IPS-11a (cell line): ENCODE measurements around the gene HSP90AA1.
"Not testable (repeated sequence)": the region's sequence is repeated elsewhere in the genome, so short reads cannot be mapped to it uniquely, and the experiment has no call there.

Experiments used
- H3K4me3 ChIP-seq: one replicate; pipeline ENCODE4 v1.5.1; 2013; ENCODE audit warnings: low read depth, low read length, control low read depth

The HSP90AA1 gene

DNA sequence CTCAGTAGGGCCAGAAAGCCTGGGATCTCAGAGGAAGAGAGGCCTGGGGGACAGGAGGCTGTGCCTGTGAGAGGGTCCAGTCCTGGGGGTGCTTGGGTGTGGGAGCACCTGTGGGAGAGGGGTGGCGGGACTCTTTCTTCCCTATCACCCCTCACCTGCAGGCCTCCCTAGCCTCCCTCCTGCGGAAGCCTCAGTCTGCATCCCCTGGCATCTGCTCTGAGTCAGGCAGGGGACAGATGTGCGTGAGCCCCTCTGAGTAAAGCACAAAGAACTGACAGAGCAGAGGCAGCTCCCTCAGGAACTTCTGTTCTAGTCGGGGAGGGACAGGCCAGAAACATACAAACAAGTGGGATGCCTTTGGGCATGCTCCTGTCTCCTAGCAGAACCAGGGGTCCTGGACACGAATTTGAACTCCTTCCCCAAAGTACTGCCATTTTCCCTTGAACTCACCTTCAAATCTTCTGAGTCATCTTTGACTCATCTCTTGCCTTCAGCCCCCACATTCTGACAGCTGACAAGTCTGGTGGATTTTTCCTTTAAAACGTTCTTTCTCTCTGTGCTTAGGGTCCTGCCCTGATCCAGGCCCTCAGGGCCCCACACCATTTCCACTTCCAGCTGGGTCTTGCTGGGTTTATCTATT is 8.5 kb upstream of the HSP90AA1 start:
- H3K4me3 ChIP-seq = no peak overlapping the region

DNA sequence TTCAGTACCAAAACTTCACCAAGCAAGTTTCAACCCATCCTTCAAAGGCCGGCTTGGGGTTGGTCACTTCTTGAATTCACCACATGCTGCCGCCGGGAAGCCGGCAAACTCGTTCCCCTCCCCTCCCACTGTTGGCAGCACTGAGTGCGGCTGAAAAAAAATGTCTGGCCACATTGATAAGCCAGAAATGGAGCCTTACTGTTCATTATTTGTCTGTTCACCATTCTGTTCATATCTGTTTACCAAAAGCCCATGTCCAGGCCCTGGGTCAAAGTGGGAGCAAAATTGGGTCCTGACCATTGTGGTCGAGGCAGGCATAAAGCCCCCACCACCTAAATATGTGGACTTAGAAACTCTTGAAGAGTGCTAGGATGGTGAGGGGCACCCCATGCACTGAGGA is 7.3 kb upstream of the HSP90AA1 start:
- H3K4me3 ChIP-seq = no peak overlapping the region

DNA sequence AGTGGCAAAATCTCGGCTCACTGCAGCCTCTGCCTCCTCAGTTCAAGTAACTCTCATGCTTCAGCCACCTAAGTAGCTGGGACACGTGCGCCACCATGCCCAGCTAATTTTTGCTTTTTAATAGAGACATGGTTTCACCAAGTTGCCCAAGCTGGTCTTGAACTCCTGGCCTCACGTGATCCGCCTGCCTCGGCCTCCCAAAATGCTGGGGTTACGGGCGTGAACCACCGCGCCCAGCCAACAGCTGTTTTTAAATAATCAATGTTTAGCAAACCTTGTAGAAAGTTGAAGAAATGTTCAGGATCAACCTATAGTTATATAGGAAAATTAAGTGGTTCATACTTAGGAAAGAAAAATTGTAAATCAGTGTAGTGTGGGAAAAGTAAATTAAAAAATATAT is 6.0 kb upstream of the HSP90AA1 start:
- H3K4me3 ChIP-seq = no peak overlapping the region

DNA sequence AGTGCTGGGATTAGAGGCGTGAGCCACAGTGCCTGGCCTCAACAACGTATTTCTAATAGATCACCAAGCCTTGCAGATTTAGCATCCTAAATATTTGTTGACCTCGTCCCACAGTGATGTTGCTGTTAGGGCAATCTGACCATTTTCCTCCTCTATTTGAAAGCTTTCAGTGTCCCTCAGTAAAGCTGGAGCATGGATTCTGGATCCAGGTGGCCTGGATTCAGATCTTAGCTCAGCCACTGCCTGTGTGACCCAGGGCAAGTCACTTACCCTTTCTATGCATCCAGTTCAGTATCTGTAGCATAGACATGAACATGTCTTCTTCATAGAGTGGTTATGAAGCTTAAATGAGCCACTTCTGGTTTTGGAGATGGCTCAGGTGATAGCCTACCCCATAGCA is 3.9 kb upstream of the HSP90AA1 start:
- no peak overlapping the region for H3K4me3 ChIP-seq

DNA sequence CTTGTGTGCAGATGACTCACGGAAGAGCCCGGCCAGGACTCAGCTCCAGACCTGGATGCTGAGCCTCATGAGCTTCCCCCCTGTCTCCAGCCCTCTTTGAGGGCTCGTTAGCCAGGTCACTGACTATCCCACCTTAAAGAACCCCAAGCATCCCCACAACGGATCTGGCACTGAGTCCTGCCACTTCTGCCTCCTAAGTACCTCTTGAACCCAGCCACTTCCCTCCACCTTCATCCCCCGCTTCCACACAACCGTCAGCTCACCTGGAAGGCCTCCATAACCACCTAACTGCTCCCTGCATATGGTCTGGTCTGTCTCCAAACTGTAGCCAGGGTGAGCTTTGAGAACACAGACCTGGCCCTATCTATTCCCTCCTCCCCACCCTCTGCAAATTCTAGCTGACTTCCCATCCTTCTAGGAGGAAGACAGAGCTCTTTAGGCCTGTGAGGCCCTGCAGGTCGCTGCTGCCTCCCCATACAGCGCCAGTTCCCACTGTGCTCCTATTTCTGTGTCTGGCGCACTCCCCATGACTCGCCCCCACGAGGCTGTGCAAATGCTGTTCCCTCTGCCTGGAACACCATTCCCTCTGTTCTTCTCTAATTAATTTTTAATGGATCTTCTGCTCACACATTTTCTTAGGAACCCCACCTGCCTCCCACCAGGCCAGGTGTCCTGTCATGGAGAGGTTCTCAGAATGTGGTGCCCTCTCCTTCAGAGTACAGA is 2.9 kb upstream of the HSP90AA1 start:
- no peak overlapping the region for H3K4me3 ChIP-seq

DNA sequence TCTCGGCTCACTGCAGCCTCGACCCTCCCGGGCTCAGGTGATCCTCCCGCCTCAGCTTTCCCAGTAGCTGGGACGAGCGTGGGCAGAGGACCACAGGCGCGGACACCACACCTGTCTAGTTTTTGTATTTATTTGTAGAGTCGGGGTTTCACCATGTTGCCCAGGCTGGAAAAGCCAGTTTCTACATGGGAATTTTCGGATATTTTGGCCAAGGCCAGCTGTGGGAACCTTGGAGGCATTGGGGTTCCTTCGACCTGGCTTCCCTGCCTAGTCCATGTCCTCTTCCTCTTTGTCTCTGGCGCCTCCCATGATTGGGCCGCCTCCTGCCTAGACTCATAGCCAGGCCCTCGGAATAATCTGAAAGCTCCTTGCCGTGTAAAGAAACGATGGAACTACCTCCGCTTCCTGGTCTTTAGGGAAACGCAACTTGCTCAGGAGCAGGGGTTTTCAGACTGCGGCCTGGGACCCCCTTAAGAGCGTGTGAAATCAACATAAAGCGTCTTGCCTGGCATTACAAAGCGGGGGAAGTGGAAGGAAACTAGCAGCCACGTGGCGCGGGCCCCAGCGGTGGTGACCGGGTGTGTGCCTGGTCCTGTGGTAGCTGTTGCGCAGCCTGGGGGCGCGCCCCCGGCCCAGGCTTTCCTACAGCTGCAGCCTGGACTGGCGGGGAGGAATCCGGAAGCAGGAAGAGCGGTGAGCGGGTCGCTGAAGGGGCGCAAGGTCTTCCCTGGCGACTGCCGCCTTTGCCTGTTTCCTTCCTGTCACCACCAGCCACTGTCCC is 1.4 kb upstream of the HSP90AA1 start:
- H3K4me3 ChIP-seq = peak overlapping the region; percentile 67

DNA sequence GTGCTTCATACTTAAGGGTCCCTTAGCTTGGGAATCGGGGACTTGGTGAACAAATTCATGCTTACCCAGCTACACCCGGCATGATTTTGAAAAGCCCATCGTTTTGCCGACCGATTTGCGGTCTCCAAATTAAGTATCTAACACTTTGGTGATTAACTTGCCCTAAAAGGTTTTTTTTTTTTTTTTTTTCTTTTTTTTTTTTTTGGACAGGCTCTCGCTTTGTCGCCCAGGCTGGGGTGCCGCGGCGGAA is 843 bp upstream of the HSP90AA1 start:
- peak overlapping the region; percentile 67 for H3K4me3 ChIP-seq

DNA sequence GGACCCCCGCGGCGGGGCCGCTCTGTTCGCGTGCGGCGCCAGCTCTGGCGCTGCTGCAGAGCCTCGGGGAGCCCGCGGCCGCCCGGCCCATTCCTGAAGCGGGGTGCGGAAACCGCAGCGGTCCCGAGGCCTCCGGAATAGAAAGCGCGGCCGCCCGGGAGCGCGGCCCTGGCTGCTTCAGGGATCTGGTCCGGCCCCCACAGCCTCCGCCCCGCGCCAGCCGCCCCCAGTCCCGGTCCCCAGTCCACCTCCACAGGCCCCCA is 204 bp downstream of the HSP90AA1 start:
- peak overlapping the region; percentile 79 for H3K4me3 ChIP-seq

DNA sequence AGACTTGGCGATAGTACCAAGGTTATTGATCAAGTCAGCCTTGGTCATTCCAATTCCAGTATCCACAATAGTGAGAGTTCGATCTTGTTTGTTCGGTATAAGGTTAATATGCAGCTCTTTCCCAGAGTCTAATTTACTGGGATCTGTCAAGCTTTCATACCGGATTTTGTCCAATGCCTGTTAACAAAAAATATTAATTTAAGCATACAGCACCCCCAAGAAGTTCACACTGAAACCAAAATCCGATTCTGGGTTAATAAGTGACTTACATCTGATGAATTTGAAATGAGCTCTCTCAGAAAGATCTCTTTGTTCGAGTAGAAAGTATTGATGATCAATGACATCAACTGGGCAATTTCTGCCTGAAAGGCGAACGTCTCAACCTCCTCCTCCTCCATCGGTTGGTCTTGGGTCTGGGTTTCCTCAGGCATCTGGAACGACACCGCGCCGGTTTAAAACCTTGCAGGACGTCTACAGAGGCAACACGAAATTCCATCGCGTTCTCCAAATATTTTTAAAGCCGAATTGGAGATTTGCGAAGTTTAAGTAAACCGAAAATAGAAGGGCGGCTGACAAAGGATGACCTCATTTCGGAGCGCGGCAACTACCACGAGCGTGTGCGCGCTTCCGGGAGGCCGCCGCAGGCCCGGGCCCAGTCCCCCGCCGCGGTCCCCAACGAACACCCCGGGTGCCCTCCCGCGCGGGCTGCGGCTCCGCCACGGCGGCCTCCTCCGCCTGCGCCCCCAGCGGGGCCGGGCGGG is 716 bp downstream of the HSP90AA1 start:
- H3K4me3 ChIP-seq = peak overlapping the region; percentile 79

DNA sequence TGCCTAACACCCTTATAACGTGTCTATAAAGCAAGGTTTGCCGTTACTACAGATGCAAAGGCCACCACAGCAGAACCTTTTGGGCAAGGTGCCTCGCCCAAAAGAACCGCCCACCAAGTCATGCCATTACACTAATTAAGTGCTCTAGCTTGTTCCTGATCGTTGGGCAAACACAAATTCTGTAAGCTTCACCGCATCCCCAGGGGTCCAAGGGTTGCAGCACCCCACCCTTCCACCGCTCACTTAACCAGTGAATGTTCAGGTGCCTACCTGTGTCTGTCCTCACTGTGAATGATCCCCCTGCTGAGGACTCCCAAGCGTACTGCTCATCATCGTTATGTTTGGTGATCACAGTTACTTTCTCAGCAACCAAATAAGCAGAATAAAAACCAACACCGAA is 1.4 kb downstream of the HSP90AA1 start:
- peak overlapping the region; percentile 79 for H3K4me3 ChIP-seq

DNA sequence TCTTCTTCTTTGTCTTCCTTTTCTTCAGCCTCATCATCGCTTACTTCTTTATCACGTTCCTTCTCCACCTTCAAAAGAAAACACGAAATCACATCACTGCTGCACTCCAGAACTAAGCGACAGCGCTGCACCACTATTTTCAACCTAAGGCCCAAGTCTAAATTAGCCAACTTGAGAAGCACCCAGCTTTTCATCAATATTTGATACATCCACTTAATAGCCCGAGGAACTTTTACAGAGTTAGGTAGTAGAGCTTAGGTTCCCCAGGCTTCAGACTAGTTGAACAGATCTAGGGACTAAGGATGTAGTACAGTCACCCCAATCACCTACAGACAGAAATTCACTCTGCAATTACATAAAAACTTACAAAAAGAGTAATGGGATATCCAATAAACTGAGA is 1.9 kb downstream of the HSP90AA1 start:
- no peak overlapping the region for H3K4me3 ChIP-seq

DNA sequence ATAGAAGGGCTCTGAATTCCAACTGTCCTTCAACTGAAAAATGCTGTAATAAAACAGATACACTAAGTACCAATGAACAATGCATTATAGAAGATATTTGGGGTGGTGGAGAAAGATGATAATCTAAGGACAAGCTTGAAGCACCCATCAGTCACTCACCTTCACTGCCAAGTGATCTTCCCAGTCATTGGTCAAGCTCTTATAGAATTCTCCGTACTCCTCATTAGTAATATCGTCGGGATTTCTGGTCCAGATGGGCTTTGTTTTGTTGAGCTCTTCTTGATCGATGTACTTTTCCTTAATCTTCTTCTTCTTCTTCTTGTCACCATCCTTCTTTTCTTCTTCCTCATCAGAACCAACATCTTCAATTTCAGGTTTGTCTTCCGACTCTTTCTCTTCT is 2.3 kb downstream of the HSP90AA1 start:
- not testable (repeated sequence) for H3K4me3 ChIP-seq

DNA sequence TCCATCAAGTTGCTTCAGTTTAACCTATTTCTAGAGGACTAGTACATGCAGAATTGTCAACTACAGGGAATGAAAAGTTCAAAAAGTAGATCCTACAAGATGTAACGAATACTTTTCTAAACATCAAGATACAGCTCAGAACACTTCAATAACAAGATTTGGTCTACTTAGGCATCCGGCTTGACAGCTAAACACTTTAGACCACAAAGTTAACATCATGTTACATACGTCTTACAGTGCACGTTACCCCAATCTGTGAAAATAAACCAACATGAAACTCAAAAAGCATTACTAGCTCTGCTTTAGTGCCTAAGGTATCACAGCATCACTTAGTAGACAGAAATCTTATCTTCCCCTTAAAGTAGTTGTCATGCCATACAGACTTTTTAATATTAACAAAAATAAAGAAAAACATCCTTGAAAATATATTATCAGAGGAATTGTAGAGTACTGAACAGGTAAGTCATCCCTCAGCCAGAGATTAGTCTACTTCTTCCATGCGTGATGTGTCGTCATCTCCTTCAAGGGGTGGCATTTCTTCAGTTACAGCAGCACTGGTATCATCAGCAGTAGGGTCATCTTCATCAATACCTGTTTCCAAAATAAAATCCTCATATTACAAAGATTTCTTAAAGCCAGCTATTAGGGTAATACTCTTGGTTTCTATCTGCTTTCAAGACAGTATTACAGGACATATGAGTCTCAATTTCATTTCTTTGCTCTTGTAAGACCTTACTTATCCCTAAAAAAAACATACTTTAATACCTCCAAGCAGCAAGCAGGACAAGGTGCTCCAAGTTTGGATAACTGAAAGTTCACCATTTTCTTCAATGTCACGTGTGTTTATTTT is 5.4 kb downstream of the HSP90AA1 start:
- H3K4me3 ChIP-seq = no peak overlapping the region

DNA sequence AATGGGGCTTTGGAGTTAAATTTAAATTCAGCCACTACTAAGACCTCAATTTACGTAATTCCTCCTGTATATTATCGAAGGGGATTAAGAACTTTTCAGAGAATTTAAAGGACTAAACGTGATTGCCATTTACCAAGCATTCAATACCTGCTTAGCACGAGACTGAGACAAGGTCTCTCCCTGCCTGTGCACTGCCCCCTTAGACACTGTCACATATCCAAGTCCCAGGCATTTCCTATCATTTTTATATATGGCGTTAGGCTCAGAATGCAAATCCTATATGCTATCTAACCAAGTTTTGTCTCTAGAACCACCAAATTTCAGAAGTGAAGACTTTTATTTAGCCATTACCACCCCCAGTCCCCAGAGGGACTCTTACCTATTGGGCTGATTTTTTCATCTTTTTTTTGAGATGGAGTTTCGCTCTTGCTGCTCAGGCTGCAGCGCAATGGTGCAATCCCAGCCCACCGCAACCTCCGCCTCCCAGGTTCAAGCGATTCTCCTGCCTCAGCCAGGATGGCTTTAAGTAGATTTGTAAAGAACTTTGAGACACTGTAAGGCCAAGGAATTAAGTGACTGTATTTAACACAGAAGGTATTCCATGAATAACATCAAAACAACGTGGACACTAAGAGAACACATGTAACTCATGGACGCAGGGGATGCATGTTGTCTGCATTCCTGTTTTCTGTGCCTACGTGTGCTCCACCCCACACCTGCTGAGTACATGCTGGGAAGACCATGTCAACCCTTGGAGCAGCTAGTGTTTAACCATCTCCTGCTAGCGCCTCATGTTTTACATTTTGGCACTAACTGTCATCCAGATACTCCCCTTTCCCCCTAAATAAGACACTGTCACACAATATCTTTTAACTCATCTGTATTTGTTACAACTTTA is 6.4 kb downstream of the HSP90AA1 start:
- no peak overlapping the region for H3K4me3 ChIP-seq

DNA sequence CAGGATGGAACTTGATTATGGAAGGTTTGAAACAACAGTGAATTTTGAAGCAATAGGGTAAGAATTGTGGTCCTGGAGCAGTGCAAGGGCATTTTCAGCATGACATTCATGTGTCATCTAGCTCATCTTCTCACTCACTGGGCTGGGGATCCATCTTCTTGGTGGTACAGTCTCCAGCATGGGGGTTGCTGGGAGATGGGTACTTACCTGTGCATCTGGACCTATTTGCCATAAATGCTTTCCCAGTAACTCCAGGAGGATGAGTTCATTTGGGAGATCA is 7.2 kb downstream of the HSP90AA1 start:
- no peak overlapping the region for H3K4me3 ChIP-seq

DNA sequence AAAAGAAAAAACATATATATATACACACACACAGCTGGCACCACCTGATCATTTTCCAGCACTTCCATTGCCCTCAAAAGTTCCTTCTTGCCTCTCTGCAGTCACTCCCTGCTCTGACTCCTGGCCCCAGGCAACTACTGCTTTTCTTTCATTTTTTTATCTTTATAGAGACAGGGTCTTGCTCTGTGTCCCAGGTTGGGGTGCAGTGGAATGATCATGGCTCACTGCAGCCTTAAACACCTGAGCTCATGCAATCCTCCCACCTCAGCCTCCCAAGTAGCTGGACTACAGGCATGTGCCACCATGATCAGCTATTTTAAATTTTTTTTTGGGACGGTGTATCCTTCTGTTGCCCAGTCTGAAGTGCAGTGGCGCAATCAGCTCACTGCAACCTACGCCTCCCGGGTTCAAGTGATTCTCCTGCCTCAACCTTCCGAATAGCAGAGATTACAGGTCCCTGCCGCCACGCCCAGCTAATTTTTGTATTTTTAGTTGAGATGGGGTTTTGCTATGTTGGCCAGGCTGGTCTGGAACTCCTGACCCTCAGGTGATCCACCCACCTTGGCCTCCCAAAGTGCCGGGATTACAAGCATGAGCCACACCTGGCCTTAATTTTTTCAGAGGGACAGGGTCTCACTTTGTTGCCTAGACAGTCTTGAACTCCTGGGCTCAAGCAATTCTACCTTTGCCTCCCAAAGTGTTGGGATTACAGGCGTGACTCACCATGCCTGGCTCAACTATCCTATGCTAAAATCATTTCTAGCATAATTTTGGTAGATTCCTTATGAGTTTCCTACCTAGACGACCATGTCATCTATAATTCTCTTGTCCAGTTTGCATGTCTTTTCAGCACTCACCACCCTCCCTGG is 7.8 kb downstream of the HSP90AA1 start:
- no peak overlapping the region for H3K4me3 ChIP-seq

DNA sequence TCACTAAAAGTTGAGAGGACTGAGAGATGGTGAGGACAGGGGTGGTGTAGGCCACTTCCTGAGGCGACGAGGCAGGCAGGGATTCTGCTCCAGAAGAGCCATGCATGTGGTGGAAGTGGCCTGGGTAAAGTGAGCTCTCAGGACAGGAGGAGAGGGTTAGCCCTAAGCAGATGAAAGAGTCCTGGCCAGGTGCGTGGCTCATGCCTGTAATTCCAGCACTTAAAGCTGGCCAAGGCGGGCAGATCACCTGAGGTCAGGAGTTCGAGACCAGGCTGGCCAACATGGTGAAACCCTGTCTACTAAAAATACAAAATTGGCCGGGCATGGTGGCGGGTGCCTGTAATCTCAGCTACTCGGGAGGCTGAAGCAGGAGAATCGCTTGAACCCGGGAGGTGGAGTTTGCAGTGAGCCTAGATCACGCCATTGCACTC is 8.5 kb downstream of the HSP90AA1 start:
- not testable (repeated sequence) for H3K4me3 ChIP-seq

DNA sequence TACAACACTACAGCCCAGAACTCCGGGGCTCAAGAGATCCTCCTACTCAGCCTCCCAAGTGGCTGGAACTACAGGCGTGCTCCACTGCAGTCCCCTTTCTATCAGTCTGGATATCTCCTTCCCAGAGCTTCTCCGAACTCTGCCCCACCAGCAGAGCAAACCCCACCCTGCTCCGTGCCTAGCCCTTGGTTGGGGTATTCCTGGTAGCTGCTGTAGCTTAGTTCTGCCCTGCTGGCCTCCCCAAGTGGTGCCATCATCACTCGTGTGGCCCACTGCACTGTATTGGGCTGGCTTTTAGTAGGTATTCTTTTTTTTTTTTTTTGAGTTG is 9.5 kb downstream of the HSP90AA1 start:
- no peak overlapping the region for H3K4me3 ChIP-seq

DNA sequence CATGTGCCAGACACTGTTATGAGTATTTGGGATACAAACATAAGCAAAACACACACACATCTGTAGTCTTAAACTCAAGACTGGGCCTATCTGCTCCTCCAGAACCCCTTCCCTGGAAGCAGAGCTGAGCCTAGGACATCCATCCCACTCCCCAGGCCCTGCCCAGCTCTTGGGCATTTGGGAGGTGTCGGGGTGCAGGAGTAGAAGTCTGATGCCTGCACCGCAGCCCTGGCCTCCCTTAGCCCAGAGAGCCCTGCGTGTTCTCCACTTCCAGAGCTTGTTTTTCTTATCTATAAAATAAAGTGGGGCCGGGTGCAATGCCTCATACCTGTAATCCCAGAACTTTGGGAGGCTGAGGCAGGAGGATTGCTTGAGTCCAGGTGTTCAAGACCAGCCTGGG is 11.7 kb downstream of the HSP90AA1 start:
- no peak overlapping the region for H3K4me3 ChIP-seq
